ENCODE results near the gene DHX29.
A peak's percentile ranks its signal among the peaks of the same experiment; 100 is the strongest.

DHX29 gene

DNA sequence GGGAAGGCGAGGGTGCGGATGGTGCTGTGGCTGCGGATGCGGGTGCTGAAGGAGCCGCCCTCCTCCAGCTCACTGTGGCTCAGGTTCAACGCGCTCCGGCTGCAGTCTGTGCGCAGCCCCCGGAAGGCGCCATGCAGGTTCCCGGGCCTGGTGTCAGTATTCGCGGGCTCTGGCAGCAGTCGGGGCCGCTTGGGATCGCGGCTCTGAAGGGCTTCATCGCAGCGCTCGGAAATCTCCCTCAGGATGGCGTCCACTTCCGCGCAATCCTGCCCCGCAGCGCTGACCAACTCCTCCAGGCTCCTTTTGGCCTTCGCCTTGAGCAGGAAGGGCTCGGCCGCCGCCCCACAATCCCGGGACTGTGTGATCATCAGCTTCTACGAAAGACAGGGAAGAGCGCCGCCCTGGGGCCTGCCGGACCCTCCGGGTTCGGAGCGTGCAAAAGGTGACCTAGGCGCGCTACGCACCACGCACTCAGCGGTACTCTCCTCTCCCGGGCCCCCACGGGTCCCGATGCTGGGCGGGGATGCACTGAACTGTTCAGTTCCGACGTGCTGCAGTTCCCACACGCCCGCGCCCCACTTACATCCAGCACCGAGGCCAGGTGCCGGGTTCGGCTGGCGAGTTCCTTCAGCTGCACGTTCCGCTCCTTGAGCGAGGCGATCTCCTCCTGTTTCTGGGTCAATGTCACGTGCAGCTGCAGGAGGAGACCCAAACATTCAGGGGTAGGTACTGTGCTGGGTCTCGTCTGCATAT, 86.9 kb downstream of the DHX29 start:
- H3K9me3 ChIP-seq (ENCODE audit: low read length) = peaks cover 6% of the 10 kb centered on the region
- no peak overlapping the region for H3K9ac ChIP-seq (ENCODE audit: low read length)
- no peak overlapping the region for H3K27ac ChIP-seq (ENCODE audit: low read depth, low read length)
- peaks cover 10% of the 10 kb centered on the region for H3K4me1 ChIP-seq (ENCODE audit: insufficient read depth, low read length)
- H3K27me3 ChIP-seq (ENCODE audit: control insufficient read depth in 1 of 2, insufficient read depth in 2 of 2, low read length in 2 of 2) = peaks cover 55 to 62% of the 10 kb centered on the region in 2 donors
- peak overlapping the region; percentile 26 to 27 for H3K4me3 ChIP-seq (ENCODE audit: low read depth in 1 of 2, low read length in 2 of 2)
- no peaks in the 10 kb centered on the region for H3K36me3 ChIP-seq (ENCODE audit: insufficient read depth, low read length)

DNA sequence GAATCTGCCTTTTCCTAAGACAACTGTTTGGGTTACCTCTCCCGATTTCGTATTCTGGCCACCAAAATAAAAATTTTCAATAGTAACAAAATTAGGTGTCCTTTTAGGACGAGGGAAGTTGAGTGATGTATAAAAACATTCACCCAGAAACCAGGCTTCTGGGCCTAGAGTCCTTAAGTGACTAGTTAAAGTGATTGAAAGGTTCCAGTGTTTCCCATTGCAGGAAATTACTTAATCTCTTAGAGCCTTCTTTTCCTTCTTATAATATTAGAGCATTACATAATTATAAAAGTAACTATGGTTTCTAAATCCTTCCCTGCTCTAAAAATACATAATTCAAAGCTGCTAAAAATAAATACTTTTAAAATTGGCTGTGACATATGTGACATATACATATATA, 87.7 kb downstream of the DHX29 start:
- peaks cover 46 to 54% of the 10 kb centered on the region in 2 donors for H3K27me3 ChIP-seq (ENCODE audit: control insufficient read depth in 1 of 2, insufficient read depth in 2 of 2, low read length in 2 of 2)
- H3K4me3 ChIP-seq (ENCODE audit: low read depth in 1 of 2, low read length in 2 of 2) = no peak overlapping the region
- no peak overlapping the region for H3K9ac ChIP-seq (ENCODE audit: low read length)
- H3K27ac ChIP-seq (ENCODE audit: low read depth, low read length) = no peak overlapping the region
- H3K9me3 ChIP-seq (ENCODE audit: low read length) = peaks cover 3% of the 10 kb centered on the region
- H3K36me3 ChIP-seq (ENCODE audit: insufficient read depth, low read length) = no peaks in the 10 kb centered on the region
- H3K4me1 ChIP-seq (ENCODE audit: insufficient read depth, low read length) = peaks cover 10% of the 10 kb centered on the region

DNA sequence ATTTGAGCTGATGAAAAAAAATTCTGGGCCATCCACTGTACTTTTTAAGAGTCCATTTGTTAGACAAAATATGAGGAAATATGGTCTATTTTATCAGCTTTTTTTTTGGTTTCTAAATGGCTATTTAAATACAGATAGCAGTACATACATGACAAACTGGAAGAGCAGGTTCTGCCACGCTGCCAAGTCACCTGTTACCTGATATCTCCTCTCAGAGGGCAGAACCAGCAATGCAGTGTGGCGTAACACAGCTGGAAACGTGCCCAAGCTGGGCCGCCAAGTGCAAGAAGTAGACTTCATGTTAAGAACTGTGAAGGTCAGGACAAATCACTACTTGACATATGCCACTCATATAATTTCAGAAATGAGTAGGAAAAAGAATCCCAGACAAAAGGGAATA, 88.5 kb downstream of the DHX29 start:
- H3K27ac ChIP-seq (ENCODE audit: low read depth, low read length) = no peak overlapping the region
- no peak overlapping the region for H3K4me3 ChIP-seq (ENCODE audit: low read depth in 1 of 2, low read length in 2 of 2)
- peaks cover 38 to 46% of the 10 kb centered on the region in 2 donors for H3K27me3 ChIP-seq (ENCODE audit: control insufficient read depth in 1 of 2, insufficient read depth in 2 of 2, low read length in 2 of 2)
- H3K9me3 ChIP-seq (ENCODE audit: low read length) = no peaks in the 10 kb centered on the region
- H3K4me1 ChIP-seq (ENCODE audit: insufficient read depth, low read length) = peaks cover 10% of the 10 kb centered on the region
- no peak overlapping the region for H3K9ac ChIP-seq (ENCODE audit: low read length)
- H3K36me3 ChIP-seq (ENCODE audit: insufficient read depth, low read length) = no peaks in the 10 kb centered on the region

DNA sequence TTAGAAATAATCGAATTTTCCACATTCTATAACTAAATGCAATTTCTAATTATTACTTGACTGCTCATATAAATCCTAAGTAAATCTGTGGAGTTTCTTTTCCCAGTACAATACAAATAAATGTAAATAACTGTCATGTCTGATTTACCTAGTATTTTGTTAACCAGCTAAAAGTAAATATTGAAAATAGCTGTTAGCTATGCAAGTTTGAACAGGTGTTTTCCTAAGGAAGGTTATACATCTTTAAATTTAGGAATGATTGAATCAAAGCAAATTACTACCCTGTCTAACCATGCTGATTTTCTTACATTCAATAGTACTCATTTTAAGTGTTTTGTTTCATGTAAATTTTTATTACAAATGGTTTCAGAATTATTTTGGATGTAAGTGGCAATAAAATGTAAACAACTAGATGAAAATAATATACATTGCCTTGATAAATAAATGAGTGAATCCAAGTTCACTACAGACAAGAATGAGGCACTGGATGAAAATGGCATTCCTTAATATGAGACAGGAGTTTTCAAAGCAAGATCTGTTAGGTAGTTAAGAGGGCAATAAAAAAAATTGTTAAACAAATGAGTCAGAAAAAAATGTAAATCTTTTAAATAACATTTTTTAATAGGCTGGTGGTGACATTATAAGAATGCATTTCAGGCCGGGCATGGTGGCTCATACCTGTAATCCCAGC, 96.2 kb downstream of the DHX29 start:
- Histone ChIP-seq H3K4me3 (ENCODE audit: low read depth in 1 of 2, low read length in 2 of 2) (no peak overlapping the region), H3K4me1 (ENCODE audit: insufficient read depth, low read length) (no peaks in the 10 kb centered on the region), H3K27me3 (ENCODE audit: control insufficient read depth in 1 of 2, insufficient read depth in 2 of 2, low read length in 2 of 2) (no peaks in the 10 kb centered on the region), H3K27ac (ENCODE audit: low read depth, low read length) (no peak overlapping the region), H3K9me3 (ENCODE audit: low read length) (no peaks in the 10 kb centered on the region), H3K9ac (ENCODE audit: low read length) (no peak overlapping the region), H3K36me3 (ENCODE audit: insufficient read depth, low read length) (no peaks in the 10 kb centered on the region)
